HG02981 (cell line): Measurements from ENCODE around the gene TRMT112.
A peak's percentile ranks its signal among the peaks of the same experiment; 100 is the strongest.
"Not testable (repeated sequence)": the region's sequence is repeated elsewhere in the genome, so short reads cannot be mapped to it uniquely, and the experiment has no call there.

Source experiments
- ATAC-seq: cut with Tn5 transposase; IDR thresholded peaks from one replicate; pipeline ENCODE4 v1.9.1; 2021; ENCODE audit warnings: mild to moderate bottlenecking, moderate library complexity; ENCODE audit not compliant: unreplicated experiment

Gene TRMT112

DNA sequence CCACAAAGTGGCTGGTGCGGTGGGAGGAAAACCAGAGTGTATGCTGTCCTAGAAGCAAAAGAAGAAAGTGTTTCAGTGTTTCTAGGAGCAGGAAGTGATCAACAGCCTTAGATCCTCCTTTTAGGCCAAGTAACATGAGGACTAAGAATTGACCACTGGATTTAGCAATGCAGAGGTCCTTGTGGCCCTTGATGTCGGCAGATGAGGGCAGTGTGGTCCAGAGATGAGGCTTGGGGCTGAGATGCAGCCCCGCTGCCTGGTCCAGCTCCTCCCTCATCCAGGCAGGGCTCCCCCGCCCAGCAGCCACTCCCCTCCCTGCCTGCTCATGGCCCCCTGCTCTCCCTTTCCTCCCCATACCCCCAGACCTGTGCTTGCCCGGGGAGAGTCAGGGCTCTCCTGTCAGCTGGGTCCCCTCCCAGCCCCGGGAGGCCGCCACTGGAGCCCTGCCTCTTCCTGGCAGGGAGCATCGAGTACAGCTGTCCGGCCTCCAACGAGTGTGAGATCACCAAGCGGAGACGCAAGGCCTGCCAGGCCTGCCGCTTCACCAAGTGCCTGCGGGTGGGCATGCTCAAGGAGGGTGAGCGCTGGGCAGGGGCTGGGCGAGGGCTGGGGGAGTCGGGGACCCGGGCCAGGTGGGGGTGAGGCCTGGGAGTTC, 3.7 kb downstream of the TRMT112 start:
- ATAC-seq: no peak

- no peak for ATAC-seq
Measured at GRCh38 chr11:64312947-64313346, 4.4 kb downstream of the TRMT112 start.

DNA sequence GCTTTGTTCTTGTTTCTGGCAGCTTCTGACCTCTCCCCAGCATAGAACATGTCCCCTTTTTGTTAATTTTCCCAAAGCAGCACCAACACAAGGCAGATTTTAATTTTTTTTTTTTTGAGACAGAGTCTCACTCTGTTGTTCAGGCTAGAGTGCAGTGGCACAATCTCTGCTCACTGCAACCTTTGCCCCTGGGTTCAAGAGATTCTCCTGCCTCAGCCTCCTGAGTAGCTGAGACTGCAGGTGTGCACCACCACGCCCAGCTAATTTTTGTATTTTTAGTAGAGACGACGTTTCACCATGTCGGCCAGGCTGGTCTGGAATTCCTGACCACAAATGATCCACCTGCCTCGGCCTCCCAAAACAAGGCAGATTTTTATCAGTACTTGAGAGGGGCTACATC, 9.6 kb downstream of the TRMT112 start:
- ATAC-seq: not testable (repeated sequence)

DNA sequence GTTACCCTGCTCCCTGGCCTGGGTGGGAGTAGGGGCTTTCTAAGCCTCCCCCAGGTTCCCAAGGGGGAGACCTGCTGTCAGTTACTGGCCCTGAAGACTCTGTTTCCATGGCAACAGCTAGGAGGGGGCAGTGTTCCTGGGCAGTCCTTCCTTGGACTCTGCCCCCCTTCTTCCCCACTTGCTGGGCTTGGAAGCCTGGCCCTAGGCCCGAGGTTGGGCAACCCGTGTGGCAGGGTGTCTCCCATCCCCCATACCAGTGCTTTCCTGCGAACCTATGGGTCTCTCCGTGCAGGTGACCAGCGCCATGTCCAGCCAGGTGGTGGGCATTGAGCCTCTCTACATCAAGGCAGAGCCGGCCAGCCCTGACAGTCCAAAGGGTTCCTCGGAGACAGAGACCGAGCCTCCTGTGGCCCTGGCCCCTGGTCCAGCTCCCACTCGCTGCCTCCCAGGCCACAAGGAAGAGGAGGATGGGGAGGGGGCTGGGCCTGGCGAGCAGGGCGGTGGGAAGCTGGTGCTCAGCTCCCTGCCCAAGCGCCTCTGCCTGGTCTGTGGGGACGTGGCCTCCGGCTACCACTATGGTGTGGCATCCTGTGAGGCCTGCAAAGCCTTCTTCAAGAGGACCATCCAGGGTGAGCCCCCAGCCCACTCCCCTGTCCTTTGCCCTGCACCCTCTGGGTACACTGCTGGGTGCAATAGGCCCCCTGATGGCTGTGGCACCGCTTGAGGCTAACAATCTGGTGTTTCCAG, 10.3 kb downstream of the TRMT112 start:
- ATAC-seq: no peak

DNA sequence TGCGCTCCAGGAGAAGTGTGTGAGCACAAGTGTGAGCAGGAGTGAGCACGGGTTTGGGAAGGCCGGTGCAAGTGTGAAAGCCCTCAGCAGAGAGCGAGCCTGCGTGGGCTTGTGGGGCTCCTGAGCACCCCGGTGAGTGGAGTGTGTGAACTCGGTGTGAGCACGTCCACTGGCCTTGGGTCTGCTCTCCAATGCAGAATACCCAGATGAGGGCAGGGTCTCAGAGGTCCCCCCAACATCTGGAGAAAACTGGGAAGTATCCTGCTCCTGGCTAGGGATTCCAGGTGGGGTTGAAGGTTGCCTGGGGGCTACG, 10.8 kb downstream of the TRMT112 start:
- no peak for ATAC-seq

DNA sequence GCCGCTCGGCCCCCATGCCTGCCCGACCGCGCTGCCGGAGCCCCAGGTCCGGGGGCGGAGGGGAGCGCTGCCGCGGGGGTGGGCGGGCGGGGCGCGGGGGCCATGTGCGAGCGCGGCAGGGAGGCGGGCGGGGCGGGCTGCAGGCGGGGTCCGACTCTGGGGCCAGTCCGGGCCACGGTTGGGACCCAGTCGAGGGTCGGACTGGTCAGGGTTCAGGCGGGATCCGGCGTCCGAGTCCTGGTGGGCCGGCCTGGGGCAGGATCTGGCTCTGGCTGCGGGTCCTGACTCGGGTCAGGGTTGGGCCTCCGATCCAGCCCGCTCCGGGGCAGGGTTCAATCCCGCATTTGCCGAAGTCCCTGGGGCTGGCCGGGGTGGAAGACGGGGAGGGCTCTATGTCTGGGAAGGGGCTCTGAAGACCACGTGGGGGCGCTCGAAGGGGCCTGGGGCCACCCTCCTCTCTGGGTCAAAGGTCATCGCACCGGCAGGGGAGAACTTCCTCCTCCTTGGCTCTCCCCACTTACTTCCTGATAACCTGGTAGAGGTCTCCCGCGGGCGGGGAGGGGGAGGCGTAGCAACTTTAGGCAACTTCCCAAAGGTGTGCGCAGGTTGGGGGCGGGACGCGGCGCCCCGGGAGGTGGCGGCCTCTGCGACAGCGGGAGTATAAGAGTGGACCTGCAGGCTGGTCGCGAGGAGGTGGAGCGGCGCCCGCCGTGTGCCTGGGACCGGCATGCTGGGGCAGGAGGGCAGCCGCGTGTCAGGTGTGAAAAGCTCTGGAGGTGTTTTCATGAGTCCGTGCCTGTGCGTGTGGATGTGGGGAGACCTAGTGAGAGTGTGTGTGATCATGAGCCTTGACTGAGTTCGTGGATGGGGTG, 11.4 kb downstream of the TRMT112 start:
- ATAC-seq: peak; percentile 9

GRCh38 chr11:64305075-64305690, 12.2 kb downstream of the TRMT112 start, which contains the start of gene ESRRA:
TSS of gene ESRRA (plus strand) at chr11:64305524. CDS start at chr11:64307180, 1,656 bp downstream.
- peak; percentile 71 for ATAC-seq

DNA sequence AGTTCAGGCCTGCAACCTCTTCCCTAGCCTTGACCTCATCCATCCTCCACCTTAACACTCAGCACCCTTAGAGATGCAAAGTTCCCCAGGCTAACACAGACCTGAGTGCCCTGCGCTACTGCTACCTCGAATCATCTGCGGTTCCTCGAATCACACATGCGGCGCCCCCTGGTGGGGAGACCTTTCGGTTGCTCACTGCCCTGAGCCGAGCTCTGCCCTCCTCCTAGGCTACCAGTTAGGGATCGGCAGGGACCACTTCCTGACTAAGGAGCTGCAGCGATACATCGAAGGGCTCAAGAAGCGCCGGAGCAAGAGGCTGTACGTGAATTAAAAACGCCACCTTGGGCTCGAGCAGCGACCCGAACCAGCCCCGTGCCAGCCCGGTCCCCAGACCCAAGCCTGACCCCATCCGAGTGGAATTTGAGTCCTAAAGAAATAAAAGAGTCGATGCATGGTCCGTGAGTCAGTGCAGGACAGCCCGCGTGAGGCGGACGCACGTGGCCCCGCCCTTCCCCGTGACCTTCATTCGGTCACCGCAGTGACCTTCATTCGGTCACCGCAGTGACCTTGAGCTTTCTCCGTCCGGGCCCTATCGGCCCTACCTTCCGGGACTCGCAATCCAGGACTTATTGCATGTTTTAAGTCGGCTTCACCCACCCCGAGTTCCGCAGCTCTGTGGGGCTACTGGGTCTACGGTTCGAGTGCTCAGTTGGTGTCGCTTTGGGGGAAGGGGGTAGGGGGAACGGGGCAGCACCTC, 12.9 kb downstream of the TRMT112 start:
- ATAC-seq: peak; percentile 31

GRCh38 chr11:64304032-64304315, 13.4 kb downstream of the TRMT112 start:
- no peak for ATAC-seq

DNA sequence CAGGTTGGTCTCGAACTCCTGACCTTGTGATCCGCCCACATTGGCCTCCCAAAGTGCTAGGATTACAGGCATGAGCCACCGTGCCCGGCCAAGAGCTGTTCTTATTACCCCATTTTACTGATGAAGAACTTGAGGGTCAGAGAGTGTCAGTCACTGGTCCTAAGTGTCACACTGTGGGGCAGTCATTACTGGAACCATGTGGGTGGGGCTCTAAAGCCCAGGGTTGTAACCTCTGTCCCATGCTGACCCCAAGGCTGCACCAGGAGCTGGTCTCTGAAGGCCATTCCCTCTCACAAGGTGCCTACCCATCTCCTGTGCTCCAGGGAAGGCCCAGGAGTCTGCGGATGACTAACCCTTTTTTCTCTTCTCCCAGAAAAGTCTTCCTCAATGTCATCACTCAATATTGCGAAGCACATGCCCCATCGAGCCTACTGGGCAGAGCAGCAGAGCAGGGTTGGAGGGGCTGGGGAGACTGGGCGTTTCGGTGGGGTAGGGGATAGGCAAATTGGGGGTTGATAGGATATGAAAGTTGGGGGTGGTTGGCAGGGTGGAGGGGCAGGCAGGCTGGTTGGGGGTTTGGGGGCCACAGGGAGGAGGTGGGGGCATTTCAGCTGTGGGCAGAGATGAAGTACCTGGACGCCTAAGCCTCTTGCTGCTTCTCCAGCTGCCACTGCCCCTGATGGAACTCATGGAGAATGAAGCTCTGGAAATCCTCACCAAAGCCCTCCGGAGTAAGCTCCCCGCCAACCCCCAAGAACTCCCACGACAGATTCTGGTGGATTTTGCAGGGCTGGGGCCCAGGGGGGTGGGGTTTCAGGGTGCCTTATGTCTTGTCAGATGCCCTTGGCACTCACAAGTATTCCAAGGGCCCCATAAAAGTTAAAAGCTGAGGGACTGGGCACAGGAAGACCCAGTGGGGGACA, 14.0 kb downstream of the TRMT112 start:
- ATAC-seq: no peak

GRCh38 chr11:64299847-64300648, 17.3 kb downstream of the TRMT112 start, which contains the start of gene CATSPERZ:
TSS of gene CATSPERZ (plus strand) at chr11:64300358. CDS start at chr11:64300411, 53 bp downstream.
- ATAC-seq: no peak

DNA sequence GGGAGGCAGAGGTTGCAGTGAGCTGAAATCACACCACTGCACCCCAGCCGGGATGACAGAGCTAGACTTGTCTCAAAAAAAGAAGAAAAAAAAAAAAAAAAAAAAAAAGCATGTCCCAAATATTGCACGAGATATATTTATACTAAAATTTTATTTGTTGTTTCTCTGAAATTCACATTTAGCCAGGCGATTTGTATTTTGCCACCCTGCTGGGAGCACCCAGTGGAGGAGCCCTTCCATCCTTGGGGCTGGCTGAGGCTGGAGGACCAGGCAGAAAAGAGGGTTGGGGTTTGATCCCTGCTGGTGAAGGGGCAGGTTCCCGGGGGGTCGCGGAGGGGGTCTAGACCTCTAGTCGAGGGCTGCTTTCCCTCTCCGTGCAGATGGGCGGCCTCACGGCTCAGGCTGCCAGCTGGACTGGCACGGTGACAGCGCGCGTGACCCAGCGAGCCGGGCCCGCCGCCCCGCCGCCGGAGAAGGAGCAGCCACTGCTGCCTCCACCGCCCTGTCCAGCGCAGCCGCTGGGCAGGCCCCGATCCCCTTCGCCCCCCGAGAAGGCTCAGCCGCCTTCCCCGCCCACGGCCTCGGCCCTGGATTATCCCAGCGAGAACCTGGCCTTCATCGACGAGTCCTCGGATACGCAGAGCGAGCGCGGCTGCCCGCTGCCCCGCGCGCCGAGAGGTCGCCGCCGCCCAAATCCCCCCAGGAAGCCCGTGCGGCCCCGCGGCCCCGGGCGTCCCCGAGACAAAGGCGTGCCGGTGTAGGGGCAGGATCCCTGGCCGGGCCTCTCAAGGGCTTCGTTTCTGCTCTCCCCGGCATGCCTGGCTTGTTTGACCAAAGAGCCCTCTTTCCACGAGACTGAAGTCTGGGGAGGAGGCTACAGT, 18.2 kb downstream of the TRMT112 start:
- ATAC-seq: no peak

- no peak for ATAC-seq
Measured at GRCh38 chr11:64297699-64298358, 19.5 kb downstream of the TRMT112 start.

- no peak for ATAC-seq
Measured at GRCh38 chr11:64296830-64297698, 20.3 kb downstream of the TRMT112 start.

DNA sequence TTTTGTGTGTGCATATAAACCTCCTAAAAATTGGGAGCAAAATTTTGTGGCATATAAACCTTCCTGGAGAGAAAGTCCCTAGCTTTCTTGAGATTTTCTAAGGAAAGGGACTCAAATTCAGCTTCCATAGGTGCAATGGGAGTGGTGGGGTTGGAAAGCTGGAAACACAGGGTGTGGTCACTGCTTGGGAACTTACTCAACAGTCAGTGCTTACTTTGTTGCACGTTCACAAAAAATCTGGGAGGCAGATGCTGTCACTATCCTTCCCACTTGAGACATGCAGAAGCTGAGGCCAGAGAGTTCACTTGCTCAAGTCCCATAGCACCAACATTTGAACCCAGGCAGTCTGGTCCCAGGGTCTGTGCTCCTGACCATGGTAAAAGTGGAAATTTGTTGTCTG, 21.1 kb downstream of the TRMT112 start:
- no peak for ATAC-seq

DNA sequence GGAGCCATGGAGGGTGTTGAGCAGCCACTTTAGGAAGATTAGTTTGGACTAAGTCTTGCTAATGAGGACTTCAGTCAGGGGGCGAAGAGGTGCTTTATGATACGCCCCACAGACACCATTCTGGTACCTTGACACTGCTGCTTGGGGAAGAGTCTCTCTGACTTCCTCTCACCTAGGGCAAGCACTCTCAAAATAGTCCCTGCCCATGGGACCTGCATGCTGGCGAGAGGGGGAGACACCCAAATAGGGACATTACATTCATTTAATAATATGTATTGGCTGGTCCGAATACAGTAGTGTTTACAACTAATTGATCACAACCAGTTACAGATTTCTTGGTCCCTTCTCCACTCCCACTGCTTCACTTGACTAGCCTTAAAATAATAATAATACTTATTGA, 21.6 kb downstream of the TRMT112 start:
- no peak for ATAC-seq
